Karpas-422 (cell line): Measurements from ENCODE around the gene R3HDM2. TPM values are rescaled to one million over a fixed set of nuclear protein-coding genes. Genes with fewer than 3 reads are reported as not detected.
"Not testable (repeated sequence)": the region's sequence is repeated elsewhere in the genome, so short reads cannot be mapped to it uniquely, and the experiment has no call there.

Source experiments
- DNase-seq: peaks from one replicate; pipeline ENCODE4 v3.0.0-alpha.2; 2015
- H2AFZ ChIP-seq: fragments of 200-600 bp; sonication (generic); 2 replicates; pipeline ENCODE4 v1.6.1; 2014; ENCODE audit warnings: antibody characterized with exemption, low read length, mixed read lengths
- H3K27ac ChIP-seq: fragments of 200-600 bp; sonication (generic); 2 replicates; pipeline ENCODE4 v1.5.1; 2014; ENCODE audit warnings: mild to moderate bottlenecking, low read length, moderate library complexity
- H3K27me3 ChIP-seq: fragments of 200-600 bp; sonication (generic); 2 replicates; pipeline ENCODE4 v1.6.1; 2014; ENCODE audit warnings: low read length, mixed read lengths
- H3K36me3 ChIP-seq: fragments of 200-600 bp; sonication (generic); 2 replicates; pipeline ENCODE4 v1.6.1; 2014; ENCODE audit warnings: low read length, mixed read lengths; ENCODE audit not compliant: insufficient read depth
- H3K4me1 ChIP-seq: fragments of 200-600 bp; sonication (generic); 2 replicates; pipeline ENCODE4 v1.6.1; 2014; ENCODE audit warnings: mild to moderate bottlenecking, low read length, mixed read lengths
- H3K4me2 ChIP-seq: fragments of 200-600 bp; sonication (generic); 2 replicates; pipeline ENCODE4 v1.6.1; 2014; ENCODE audit warnings: low read length, low read depth, mild to moderate bottlenecking; ENCODE audit not compliant: poor library complexity, severe bottlenecking
- H3K4me3 ChIP-seq: fragments of 200-600 bp; sonication (generic); 2 replicates; pipeline ENCODE4 v1.5.1; 2014; ENCODE audit warnings: mild to moderate bottlenecking, antibody characterized with exemption, low read length, mixed read lengths
- H3K79me2 ChIP-seq: fragments of 200-600 bp; sonication (generic); 2 replicates; pipeline ENCODE4 v1.6.1; 2014; ENCODE audit warnings: mild to moderate bottlenecking, low read length, mixed read lengths
- H3K9ac ChIP-seq: fragments of 200-600 bp; sonication (generic); 2 replicates; pipeline ENCODE4 v1.6.0; 2014; ENCODE audit warnings: low read length
- H3K9me2 ChIP-seq: fragments of 200-600 bp; sonication (generic), shearing (Covaris generic); replicated peaks from 2 replicates; pipeline ENCODE4 v1.6.0; 2014; ENCODE audit warnings: mild to moderate bottlenecking, low read length, moderate library complexity; ENCODE audit not compliant: insufficient read depth
- H3K9me3 ChIP-seq: fragments of 300-700, 200-600 bp; sonication (generic); 2 replicates; pipeline ENCODE4 v1.6.1; 2014; ENCODE audit warnings: low read length, mixed read lengths
- H4K20me1 ChIP-seq: fragments of 200-600 bp; sonication (generic); 2 replicates; pipeline ENCODE4 v1.6.1; 2014; ENCODE audit warnings: mild to moderate bottlenecking, antibody characterized with exemption, low read length, low read depth; ENCODE audit not compliant: insufficient read depth
- total RNA-seq: library from RNA; depleted of rRNA; stranded (reverse); fragments of >200 nt; shearing (Covaris generic); gene quantifications from 2 replicates; pipeline ENCODE4 v1.2.3, GENCODE V29; 2014; ENCODE audit warnings: low replicate concordance

The R3HDM2 gene
- total RNA-seq, 1 experiment from 2014 or later: 39.0 TPM

DNA sequence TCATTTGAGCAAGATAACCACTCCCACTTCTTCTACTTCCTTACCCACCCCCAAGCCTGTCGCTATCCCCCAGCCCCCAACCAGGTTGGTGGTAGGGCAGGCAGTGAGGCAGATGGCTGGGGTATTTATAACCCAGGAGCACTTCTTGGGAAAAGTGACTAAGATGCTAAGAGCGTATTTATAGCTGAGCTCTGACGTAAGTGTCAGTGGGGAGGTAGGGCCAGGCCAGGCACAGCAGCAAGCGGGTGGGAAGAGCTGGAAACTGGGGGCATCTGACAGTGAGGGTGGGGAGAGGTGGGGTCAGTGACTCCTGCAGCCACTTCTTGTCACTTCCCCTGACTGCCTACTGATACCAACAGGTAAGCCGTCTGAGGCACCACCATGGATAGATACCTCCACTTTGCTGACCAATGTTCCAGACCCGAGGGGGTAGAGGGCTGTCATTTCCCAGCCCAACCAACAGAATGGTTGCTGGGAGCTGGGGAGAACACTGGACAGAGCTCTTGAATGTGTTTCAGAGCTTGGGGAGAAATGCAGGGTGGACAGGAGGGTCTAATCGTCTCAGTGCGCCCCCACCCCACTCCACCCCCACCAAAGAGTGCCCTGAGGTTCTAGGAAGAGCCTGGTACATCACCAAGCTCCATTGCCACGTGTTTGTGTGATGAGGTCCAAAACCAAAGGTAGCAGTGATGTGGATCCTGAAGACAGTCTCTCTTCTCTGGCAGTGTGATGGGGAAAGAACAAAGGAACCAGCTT, 21.5 kb upstream of the R3HDM2 start:
- DNase-seq: no peak
- peaks cover 34% of the 10 kb centered on the region for H3K4me1 ChIP-seq
- peak overlapping the region; percentile 14; the same call in 1 of the 2 replicates for H3K9ac ChIP-seq
- H3K27ac ChIP-seq: no peak overlapping the region
- H3K27me3 ChIP-seq: no peaks in the 10 kb centered on the region
- H2AFZ ChIP-seq: no peak overlapping the region
- no peak overlapping the region for H3K4me3 ChIP-seq
- H3K79me2 ChIP-seq: no peaks in the 10 kb centered on the region
- H3K9me3 ChIP-seq: no peaks in the 10 kb centered on the region
- no peaks in the 10 kb centered on the region for H3K36me3 ChIP-seq
- H3K9me2 ChIP-seq: no peaks in the 10 kb centered on the region
- H3K4me2 ChIP-seq: peak overlapping the region; percentile 21
- no peaks in the 10 kb centered on the region for H4K20me1 ChIP-seq

DNA sequence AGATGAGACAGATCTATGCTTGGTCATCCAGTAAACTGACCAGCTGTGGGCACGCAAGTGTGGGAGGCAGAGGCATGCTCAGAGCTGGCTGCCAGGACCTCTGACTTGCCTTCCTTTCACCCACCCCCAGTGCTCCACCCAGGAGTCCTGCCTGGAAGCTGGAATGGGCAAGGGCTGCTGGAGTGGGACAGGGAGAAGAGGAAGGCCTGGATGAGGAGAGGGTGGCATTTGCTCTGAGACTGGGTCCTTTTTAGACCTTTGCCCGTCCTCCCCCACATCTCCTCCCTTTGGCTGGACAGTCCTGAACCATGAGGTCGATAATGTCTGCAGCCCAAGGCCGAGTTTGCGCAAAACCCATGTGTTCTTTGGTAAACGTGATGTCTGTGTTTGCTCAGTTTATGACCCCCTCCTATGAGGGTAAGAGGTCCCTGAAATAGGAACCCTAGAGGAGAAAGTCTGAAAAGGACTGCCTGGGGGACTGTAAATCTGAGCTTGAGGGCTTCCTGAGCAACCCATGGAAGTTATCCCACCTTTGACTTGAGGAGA, 20.5 kb upstream of the R3HDM2 start:
- H3K9me2 ChIP-seq: no peaks in the 10 kb centered on the region
- no peak overlapping the region for H3K4me2 ChIP-seq
- no peak overlapping the region for H3K9ac ChIP-seq
- no peak for DNase-seq
- peaks cover 33% of the 10 kb centered on the region for H3K4me1 ChIP-seq
- no peak overlapping the region for H2AFZ ChIP-seq
- no peaks in the 10 kb centered on the region for H3K9me3 ChIP-seq
- no peaks in the 10 kb centered on the region for H3K36me3 ChIP-seq
- H4K20me1 ChIP-seq: no peaks in the 10 kb centered on the region
- no peaks in the 10 kb centered on the region for H3K79me2 ChIP-seq
- no peak overlapping the region for H3K27ac ChIP-seq
- H3K4me3 ChIP-seq: no peak overlapping the region
- H3K27me3 ChIP-seq: no peaks in the 10 kb centered on the region

GRCh38 chr12:57450057-57450456, 19.2 kb upstream of the R3HDM2 start:
- H3K4me2 ChIP-seq: no peak overlapping the region
- no peaks in the 10 kb centered on the region for H3K9me2 ChIP-seq
- H3K27me3 ChIP-seq: no peaks in the 10 kb centered on the region
- no peak overlapping the region for H3K9ac ChIP-seq
- peaks cover 21% of the 10 kb centered on the region for H3K4me1 ChIP-seq
- H3K9me3 ChIP-seq: no peaks in the 10 kb centered on the region
- H3K4me3 ChIP-seq: no peak overlapping the region
- H4K20me1 ChIP-seq: no peaks in the 10 kb centered on the region
- H3K27ac ChIP-seq: no peak overlapping the region
- DNase-seq: no peak
- H3K36me3 ChIP-seq: no peaks in the 10 kb centered on the region
- H3K79me2 ChIP-seq: no peaks in the 10 kb centered on the region
- H2AFZ ChIP-seq: no peak overlapping the region

GRCh38 chr12:57449375-57449774, 18.5 kb upstream of the R3HDM2 start:
- Histone ChIP-seq H3K9me2 (no peaks in the 10 kb centered on the region), H4K20me1 (no peaks in the 10 kb centered on the region), H3K27ac (no peak overlapping the region), H3K27me3 (no peaks in the 10 kb centered on the region), H3K9me3 (no peaks in the 10 kb centered on the region), H3K36me3 (no peaks in the 10 kb centered on the region), H3K4me2 (no peak overlapping the region), H3K79me2 (no peaks in the 10 kb centered on the region), H2AFZ (no peak overlapping the region), H3K4me1 (peaks cover 14% of the 10 kb centered on the region), H3K4me3 (no peak overlapping the region), H3K9ac (no peak overlapping the region)
- DNase-seq: no peak

GRCh38 chr12:57448669-57449068, 17.8 kb upstream of the R3HDM2 start:
- H3K27ac ChIP-seq: no peak overlapping the region
- no peaks in the 10 kb centered on the region for H3K9me2 ChIP-seq
- peak; percentile 37 for DNase-seq
- peaks cover 12% of the 10 kb centered on the region for H3K4me1 ChIP-seq
- H3K9ac ChIP-seq: no peak overlapping the region
- no peaks in the 10 kb centered on the region for H4K20me1 ChIP-seq
- no peaks in the 10 kb centered on the region for H3K36me3 ChIP-seq
- no peaks in the 10 kb centered on the region for H3K9me3 ChIP-seq
- no peaks in the 10 kb centered on the region for H3K27me3 ChIP-seq
- H2AFZ ChIP-seq: no peak overlapping the region
- H3K79me2 ChIP-seq: no peaks in the 10 kb centered on the region
- no peak overlapping the region for H3K4me2 ChIP-seq
- H3K4me3 ChIP-seq: no peak overlapping the region

GRCh38 chr12:57446292-57446960, 15.6 kb upstream of the R3HDM2 start:
- H3K27ac ChIP-seq: no peak overlapping the region
- no peaks in the 10 kb centered on the region for H3K36me3 ChIP-seq
- no peaks in the 10 kb centered on the region for H3K4me1 ChIP-seq
- H3K27me3 ChIP-seq: no peaks in the 10 kb centered on the region
- H3K9ac ChIP-seq: no peak overlapping the region
- H3K4me3 ChIP-seq: no peak overlapping the region
- no peak for DNase-seq
- H3K9me3 ChIP-seq: no peaks in the 10 kb centered on the region
- H4K20me1 ChIP-seq: no peaks in the 10 kb centered on the region
- H3K79me2 ChIP-seq: no peaks in the 10 kb centered on the region
- no peaks in the 10 kb centered on the region for H3K9me2 ChIP-seq
- no peak overlapping the region for H2AFZ ChIP-seq
- no peak overlapping the region for H3K4me2 ChIP-seq

DNA sequence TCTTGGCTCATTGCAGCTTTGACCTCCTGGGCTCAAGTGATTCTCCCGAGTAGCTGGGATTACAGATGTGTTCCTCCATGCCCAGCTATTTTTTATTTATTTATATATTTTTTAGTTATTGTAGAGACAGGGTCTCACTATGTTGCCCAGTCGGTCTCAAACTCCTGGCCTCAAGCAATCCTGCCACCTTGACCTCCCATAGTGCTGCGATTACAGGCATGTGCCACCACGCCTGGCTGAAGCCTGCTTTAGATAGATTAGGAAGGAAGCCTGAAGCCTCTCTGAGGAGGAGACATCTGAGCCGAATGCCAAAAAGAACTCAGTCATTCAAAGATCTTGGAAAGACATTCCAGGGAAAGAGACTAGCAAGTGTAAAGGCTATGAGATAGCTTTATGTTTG, 13.9 kb upstream of the R3HDM2 start:
- Histone ChIP-seq H3K9me3 (no peaks in the 10 kb centered on the region), H3K4me1 (no peaks in the 10 kb centered on the region), H3K9ac (no peak overlapping the region), H3K79me2 (no peaks in the 10 kb centered on the region), H3K27me3 (no peaks in the 10 kb centered on the region), H3K27ac (no peak overlapping the region), H2AFZ (no peak overlapping the region), H3K9me2 (no peaks in the 10 kb centered on the region), H4K20me1 (no peaks in the 10 kb centered on the region), H3K36me3 (no peaks in the 10 kb centered on the region), H3K4me2 (no peak overlapping the region), H3K4me3 (no peak overlapping the region)
- peak; percentile 28 for DNase-seq

DNA sequence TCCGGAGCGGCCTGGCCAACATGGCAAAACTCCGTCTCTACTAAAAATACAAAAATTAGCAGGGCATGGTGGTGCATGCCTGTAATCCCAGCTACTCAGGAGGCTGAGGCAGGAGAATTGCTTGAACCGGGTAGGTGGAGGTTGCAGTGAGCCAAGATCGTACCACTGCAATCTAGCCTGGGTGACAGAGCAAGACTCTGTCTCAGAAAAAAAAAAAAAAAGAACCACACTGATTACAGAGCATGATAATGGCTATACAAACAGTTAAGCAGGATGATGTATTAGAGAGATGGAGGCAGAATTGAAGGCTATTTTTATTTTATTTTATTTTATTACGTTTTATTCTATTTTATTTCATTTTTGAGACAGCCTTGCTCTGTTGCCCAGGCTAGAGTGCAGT, 13.5 kb upstream of the R3HDM2 start:
- not testable (repeated sequence) for H3K27me3 ChIP-seq, H3K9ac ChIP-seq

More for the DNA sequence above, 13.5 kb upstream of the R3HDM2 start:
- not testable (repeated sequence) for H3K9me2 ChIP-seq, H3K4me2 ChIP-seq, H3K9me3 ChIP-seq, DNase-seq, H3K27ac ChIP-seq, H4K20me1 ChIP-seq, H2AFZ ChIP-seq, H3K4me3 ChIP-seq, H3K79me2 ChIP-seq, H3K36me3 ChIP-seq, H3K4me1 ChIP-seq
